Measurements from ENCODE around the gene BPIFA1.

The BPIFA1 gene

GRCh38 chr20:33235696-33236095, at the start of gene BPIFA1:
Gene BPIFA1, plus strand, starts transcription at chr20:33235996. Its CDS starts 1,716 bp downstream, at chr20:33237712.
- no peak for DNase-seq

GRCh38 chr20:33187491-33187890, 48.3 kb upstream of the BPIFA1 start:
- no peak for DNase-seq

GRCh38 chr20:33188421-33188820, 47.4 kb upstream of the BPIFA1 start:
- no peak for DNase-seq

- DNase-seq = peak in 1 of 2 experiments; percentile 50
Measured at GRCh38 chr20:33191484-33191883, 44.3 kb upstream of the BPIFA1 start.

- no peak for DNase-seq
Measured at GRCh38 chr20:33191955-33192354, 43.8 kb upstream of the BPIFA1 start.

GRCh38 chr20:33192912-33193501, 42.8 kb upstream of the BPIFA1 start:
- no peak for DNase-seq

- DNase-seq = no peak
Measured at GRCh38 chr20:33199026-33199425, 36.8 kb upstream of the BPIFA1 start.

GRCh38 chr20:33202451-33202850, 33.3 kb upstream of the BPIFA1 start:
- no peak for DNase-seq

GRCh38 chr20:33203444-33203843, 32.4 kb upstream of the BPIFA1 start:
- no peak for DNase-seq

- DNase-seq = no peak
Measured at GRCh38 chr20:33209789-33210188, 26.0 kb upstream of the BPIFA1 start.

- DNase-seq = no peak
Measured at GRCh38 chr20:33210371-33210770, 25.4 kb upstream of the BPIFA1 start.

- peak; percentile 70 to 81 for DNase-seq
Measured at GRCh38 chr20:33211817-33212424, 23.9 kb upstream of the BPIFA1 start.

- DNase-seq = no peak
Measured at GRCh38 chr20:33217052-33217451, 18.7 kb upstream of the BPIFA1 start, which contains the start of gene BPIFA3. Gene BPIFA3, plus strand, starts transcription at chr20:33217352. Its CDS starts 185 bp downstream, at chr20:33217537.

- no peak for DNase-seq
Measured at GRCh38 chr20:33224399-33224798, 11.4 kb upstream of the BPIFA1 start.

- DNase-seq = no peak
Measured at GRCh38 chr20:33229843-33230242, 6.0 kb upstream of the BPIFA1 start.

GRCh38 chr20:33231237-33231636, 4.6 kb upstream of the BPIFA1 start:
- no peak for DNase-seq

GRCh38 chr20:33232486-33233072, 3.2 kb upstream of the BPIFA1 start:
- DNase-seq = no peak

- no peak for DNase-seq
Measured at GRCh38 chr20:33233129-33233774, 2.5 kb upstream of the BPIFA1 start.

- DNase-seq = no peak
Measured at GRCh38 chr20:33234050-33234449, 1.7 kb upstream of the BPIFA1 start.

- no peak for DNase-seq
Measured at GRCh38 chr20:33236351-33236750, 555 bp downstream of the BPIFA1 start.

GRCh38 chr20:33237989-33238388, 2.2 kb downstream of the BPIFA1 start:
- no peak for DNase-seq

- no peak for DNase-seq
Measured at GRCh38 chr20:33239418-33239817, 3.6 kb downstream of the BPIFA1 start.

- no peak for DNase-seq
Measured at GRCh38 chr20:33239979-33240736, 4.4 kb downstream of the BPIFA1 start.
